ENCODE results near the gene CCL21.

DNA sequence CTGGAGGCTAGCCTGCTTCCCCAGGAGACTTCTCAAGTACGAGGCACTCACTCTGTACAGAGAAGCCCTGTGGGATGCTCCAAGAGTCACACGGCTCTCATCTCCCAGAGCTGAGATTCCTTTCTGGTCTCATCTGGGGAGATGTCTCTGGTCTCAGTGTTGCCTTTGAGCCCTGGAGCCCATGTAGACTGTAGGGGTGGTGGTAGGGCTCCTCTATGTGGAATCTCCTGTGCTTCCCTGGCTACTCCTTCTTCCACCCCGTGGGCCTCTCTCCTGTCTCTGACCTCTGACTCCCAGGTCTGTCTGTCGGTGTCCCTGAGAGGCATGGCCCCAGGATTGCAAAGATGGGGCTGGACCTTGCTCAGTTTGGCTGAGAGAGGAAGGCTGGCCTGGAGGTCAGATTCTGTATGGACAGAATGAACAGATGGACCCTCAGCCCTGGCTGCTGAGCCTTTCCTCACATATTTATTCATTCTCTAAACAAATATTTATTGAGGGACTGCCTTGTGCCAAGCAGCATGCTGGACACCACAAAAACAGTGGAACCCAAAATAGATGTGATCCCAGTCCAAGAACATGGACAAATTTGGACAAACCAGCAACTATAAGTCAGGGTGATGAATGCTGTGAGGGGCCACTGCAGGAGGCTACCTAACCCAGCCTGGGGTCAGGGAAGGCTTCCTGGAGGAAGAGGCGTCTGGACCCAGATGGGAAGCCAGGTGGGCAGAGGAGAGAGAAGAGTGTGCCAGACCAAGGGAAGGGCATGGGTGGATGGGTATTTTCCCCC is 21.4 kb downstream of the CCL21 start:
- TF ChIP-seq POLR2AphosphoS5 (IDR thresholded peaks at IDR 0.05) = no peak
- TF ChIP-seq, protein P1, sequence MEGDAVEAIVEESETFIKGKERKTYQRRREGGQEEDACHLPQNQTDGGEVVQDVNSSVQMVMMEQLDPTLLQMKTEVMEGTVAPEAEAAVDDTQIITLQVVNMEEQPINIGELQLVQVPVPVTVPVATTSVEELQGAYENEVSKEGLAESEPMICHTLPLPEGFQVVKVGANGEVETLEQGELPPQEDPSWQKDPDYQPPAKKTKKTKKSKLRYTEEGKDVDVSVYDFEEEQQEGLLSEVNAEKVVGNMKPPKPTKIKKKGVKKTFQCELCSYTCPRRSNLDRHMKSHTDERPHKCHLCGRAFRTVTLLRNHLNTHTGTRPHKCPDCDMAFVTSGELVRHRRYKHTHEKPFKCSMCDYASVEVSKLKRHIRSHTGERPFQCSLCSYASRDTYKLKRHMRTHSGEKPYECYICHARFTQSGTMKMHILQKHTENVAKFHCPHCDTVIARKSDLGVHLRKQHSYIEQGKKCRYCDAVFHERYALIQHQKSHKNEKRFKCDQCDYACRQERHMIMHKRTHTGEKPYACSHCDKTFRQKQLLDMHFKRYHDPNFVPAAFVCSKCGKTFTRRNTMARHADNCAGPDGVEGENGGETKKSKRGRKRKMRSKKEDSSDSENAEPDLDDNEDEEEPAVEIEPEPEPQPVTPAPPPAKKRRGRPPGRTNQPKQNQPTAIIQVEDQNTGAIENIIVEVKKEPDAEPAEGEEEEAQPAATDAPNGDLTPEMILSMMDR (IDR thresholded peaks at IDR 0.05) = no peak
- TF ChIP-seq EP300 (IDR thresholded peaks at IDR 0.05) = no peak
- no peak for TF ChIP-seq POLR2A (IDR thresholded peaks at IDR 0.05; ENCODE audit: low read depth)
